ENCODE measurements around the gene NUP93.
"Not testable (repeated sequence)": the region's sequence is repeated elsewhere in the genome, so short reads cannot be mapped to it uniquely, and the experiment has no call there.

Gene NUP93

DNA sequence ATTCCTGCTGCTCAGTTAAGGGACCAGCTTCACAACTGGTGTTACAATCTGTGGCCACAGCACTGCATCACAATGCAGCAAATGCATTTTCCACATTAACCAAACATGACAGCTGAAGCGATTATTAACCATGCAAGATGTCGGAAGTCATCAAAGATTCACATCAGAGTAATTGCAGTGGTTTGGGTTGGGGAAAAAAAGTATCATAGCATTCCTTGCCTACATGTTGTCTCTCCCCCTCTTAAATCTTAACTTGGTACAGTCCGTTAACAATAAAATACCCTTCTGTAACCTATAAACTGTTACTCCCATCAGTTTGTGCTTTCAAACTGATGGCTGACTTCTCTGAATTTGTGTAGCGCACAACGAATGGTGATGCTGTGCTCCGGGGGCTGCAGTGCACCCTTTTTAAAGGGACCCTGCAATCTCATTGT lies 51.6 kb downstream of the NUP93 start:
- no peak for DNase-seq

DNA sequence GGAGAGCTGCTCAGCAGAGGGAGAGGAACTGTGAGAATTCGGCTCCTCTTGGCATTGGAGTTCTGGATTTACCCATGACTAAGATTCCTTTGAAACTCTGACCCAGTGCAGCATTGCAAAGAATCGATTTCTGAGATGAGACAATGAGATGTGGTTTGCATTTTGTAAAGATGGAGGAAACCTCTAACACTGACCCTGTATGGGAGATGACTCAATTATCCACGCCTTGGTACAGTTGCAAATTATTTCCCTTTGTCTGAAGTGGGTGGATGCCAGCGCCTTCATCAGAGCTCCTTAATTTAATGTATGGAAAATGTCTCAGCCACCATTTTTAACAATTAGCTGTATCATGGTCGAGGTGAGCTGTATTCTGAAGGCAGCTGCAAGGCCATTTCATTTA lies 53.4 kb downstream of the NUP93 start:
- DNase-seq = no peak

DNA sequence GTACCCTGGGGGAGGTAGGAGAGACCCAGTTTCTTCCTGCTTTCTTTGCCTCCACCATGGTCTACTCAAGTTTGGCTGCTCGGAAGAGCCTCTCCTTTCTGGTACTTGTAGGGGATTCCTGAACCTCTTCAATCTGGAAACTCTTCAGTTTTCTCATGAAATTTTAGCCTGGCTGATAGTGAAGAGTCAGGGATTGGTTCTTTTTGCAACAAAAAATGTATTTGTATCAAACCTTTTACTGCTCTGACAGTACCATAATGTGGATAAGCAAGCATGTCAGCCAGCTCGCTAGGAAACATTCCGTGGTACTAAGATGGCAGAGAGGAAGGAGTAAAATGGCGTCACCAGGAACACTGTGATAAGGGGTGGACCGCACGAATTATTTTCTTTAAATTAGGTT lies 55.4 kb downstream of the NUP93 start:
- DNase-seq = no peak

DNA sequence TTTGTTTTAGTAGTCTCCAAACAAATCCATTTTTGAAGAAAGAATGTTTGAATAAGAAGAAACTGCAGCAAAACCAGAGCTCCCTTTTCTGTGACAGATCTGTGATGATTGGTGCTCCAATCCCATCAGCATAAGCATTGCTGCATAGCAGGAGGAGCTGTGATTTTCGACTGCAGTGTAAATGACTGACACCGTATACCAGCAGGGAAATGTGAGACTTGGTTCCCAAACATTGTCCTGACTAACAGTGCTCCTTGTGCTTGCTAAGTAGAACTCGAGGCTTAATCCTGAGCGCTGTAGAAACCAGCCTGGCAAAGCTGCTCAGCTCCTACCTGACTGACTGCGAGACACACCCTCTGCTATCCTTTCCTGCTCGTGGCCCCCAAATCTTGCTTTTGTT lies 57.2 kb downstream of the NUP93 start:
- DNase-seq = no peak

DNA sequence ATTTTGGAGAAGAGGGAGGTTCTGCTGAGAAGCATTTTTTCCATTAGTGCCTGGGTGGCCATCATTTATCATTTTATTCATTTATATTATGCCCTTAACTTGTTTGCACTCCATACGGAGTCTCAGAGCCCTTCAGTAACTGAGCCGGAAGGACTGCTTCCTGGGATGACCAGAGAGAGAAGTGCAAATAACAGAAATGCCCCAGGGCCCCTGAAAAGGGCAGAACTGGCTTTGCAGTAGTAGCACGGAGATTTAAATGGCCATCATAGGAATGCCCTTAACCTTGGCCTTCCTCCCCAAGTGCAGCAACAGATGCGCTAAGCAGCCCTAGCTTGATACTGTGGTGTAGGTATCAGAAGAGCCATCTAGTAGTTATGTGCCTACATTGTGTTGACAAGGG lies 58.5 kb downstream of the NUP93 start:
- no peak for DNase-seq

DNA sequence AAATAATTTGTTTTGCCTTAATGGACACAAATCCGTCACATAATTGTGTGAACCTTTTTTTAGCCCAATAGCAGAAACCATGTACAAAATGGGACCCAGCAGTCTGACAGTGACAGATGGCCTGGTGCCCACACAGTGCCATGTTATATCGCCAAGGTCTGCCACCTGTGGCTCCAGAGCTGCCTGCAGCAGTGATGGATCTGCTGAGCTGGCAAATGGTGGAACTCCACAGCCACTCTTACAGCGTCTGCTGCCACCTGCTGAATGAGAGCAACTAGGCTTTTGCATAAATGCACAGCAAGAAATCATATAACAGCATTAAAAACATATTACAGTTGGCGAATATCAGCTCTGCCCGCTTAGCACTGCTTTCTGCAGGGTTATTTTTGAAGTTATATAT lies 59.4 kb downstream of the NUP93 start:
- peak; percentile 51 for DNase-seq

DNA sequence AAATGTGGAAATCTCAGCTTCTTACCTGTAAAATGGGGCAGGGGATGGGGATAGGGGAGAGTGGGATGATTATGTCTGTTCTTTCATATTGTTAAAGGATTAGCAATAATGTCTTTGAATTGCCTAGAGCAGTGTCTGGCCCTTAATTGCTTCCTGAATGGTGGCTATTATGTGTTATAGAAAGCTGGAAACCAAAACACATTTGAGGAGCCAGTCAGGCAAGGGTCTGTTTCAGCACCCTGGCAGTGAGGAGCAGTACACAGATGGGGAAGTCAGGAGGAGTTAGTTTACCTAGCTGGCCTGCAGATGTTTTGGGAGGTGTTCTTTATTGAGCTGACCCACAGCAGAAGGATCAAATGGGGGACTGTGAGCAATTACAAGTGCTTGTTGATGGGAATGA lies 63.0 kb downstream of the NUP93 start:
- DNase-seq = no peak

DNA sequence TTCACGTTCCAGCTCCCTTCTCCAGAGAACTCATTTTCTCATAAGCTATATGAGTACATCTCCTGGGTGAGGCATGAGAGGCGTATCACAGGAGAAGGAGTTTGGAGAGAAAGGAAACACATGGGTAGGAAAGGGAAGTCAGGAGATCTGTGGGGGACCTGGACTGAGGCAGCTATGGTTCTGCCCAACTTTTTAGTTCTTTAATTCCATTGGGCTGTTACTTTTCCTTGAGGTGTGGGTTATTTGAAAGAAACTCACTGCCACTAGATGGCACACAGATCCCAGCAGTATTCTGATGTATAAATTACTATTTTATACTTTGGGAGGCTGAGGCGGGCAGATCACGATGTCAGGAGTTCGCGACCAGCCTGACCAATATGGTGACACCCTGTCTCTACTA lies 63.6 kb downstream of the NUP93 start:
- DNase-seq = no peak

DNA sequence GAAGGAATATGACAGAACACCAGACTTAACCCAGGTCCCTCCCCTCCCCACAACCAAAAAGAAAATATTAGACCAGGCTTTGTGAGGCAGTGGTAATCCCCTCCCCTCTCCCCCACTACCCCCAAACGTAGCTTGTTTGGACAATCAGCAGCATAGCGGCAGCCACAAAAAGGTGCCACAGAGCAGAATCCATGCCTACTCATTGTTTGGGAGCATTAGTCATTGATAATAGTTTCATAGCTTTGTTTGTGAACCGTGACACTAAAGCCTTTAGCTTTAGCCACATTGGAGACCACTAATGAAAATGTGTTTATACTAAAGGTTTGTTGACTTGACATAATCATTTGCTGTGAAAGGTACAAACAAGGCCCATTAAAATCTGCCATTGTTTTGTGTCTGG lies 65.1 kb downstream of the NUP93 start:
- no peak for DNase-seq

DNA sequence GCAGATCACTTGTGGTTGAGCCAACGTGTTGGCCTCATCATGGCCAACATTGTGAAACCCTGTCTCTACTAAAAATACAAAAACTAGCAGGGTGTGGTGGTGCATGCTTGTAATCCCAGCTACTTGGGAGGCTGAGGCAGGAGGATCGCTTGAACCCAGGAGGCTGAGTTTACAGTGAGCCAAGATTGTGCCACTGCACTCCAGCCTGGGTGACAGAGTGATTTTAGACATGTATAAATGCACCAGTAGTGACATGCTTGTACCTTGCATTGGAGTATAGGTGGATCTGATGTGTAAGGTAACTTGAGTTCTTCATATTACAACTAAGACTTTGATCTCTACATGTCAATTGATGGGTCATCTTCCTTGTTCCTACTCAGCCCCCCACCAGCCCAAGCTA lies 67.1 kb downstream of the NUP93 start:
- DNase-seq = not testable (repeated sequence)

DNA sequence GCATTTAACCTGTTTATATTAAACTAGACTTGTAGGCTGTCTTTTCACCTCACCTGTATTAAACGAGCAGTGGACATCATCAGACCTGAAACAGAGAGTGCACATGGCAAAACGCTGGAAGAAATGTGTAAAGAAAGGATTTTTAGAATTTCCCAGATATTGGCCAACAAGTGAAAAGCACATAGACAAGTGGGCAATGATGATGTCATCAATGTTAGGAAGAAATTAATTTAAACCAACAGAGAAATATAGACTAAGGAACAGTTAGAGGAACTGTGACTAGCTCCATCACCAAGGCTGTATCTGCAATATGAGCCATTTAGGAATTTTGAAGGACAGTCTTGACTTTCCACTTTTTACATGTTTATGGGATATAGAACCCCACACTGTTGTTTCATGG lies 67.9 kb downstream of the NUP93 start:
- DNase-seq = no peak

DNA sequence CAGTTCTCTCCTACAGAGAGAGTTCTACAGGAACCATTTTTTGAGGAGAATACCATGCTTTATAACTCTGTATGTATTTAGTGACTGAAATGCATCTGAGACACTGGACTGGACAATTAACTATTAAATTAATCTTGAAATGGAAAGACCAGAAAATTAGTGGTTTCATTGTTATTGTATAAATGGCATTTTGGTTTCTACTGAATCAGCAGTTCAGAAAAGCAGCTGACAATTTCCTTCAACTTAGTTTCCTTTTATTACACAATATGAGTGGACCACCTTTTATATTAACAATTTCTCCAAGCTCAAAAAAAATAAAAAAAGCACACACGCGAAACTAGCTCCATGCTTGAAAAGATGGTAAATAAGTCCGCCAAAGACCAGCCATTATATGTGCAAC lies 69.0 kb downstream of the NUP93 start:
- DNase-seq = no peak

DNA sequence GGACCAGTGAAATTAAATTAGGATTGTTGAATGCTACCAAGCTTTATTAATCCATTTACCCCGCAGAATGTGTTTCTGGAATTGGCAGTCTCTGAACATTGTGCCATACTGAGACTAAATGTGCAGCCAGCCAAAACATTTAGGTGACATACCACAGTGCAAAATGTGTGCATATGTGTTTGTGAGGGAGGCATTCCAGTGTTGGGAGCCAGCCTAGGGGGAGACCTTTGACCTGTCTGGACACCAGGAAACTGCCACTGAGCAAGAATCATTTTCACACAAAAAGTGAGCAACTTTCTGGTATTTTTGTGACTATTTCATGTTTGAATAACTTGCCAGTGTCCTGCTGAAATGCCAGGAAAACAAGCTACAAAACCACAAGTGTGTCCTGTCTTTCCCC lies 70.4 kb downstream of the NUP93 start:
- DNase-seq = no peak

DNA sequence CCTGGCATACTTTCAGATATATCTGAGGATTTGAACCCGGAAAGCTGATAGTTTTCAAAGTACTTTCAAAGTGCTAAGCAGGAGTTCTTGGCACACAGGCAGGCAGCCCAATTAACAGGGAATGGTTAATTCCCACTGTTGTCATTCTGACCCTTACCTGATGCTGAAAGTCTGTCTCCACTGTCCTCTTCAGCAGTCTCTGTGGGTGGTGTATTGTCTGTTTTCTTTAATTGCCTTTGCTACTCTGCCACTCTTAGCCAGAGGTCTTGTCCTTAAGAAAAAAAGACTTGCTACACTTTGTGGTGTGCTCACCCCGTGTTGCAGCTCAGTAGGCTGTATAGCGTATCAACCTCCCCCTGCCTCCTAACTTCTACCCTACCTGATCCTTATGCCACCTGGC lies 71.8 kb downstream of the NUP93 start:
- no peak for DNase-seq

DNA sequence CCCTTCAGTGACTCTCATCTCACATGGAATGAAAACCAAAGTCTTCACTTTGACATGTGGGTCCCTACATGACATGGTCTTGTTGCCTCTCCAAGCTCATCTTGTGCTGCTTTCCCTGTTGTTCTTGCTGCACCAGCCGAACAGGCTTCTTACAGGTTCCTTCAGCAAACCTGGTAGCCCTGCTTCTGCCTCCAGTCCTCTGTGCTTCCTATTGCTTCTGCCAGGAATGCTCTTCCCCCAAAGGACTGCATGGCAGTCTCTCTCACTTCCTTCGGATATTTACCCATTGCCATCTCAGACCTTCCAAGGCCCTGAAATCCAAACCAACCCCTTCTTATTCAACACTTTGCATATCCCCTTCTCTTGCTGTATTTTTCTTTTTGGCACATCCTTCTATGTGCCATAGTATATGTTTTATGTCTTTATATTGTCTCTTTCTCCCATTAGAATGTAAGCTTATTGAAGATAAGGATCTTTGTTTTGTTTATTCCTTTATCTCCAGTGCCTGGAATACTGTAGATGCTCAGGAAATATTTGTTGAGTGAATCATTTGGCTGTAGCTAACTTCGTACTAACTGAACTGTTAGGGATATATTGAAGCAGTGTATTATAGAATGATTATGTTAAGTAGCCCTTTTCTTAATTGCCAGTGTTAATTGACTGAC lies 77.2 kb downstream of the NUP93 start:
- DNase-seq = no peak

DNA sequence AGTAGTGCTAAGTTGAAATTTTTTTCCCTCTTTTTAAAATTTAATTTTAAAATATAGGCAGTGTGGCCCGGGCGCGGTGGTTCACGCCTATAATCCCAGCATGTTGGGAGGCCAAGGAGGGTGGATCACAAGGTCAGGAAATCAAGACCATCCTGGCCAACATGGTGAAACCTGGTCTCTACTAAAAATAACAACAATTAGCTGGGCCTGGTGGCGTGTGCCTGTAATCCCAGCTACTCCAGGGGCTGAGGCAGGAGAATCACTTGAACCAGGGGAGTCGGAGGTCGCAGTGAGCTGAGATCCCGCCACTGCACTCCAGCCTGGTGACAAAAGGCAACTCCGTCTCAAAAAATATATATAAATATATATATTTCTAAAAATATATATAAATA lies 77.7 kb downstream of the NUP93 start:
- DNase-seq = not testable (repeated sequence)

DNA sequence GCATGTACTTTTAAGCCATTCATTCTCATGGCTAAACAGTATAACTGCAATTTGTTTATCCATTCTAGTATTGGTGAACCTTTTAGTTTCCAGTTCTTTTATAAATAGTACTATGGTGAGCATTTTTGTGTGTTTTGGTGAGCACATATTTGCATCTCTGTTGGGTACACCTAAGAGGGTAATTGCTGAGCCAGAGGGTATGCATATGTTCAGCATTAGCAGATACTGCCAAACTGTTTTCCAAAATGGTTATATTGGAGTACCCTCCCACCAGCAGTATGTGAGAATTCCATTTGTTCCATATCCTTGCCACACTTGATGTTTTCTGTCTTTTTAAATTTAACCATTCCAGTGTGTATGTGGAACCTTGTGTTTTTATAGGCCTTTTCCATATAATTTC lies 81.0 kb downstream of the NUP93 start:
- DNase-seq = no peak

DNA sequence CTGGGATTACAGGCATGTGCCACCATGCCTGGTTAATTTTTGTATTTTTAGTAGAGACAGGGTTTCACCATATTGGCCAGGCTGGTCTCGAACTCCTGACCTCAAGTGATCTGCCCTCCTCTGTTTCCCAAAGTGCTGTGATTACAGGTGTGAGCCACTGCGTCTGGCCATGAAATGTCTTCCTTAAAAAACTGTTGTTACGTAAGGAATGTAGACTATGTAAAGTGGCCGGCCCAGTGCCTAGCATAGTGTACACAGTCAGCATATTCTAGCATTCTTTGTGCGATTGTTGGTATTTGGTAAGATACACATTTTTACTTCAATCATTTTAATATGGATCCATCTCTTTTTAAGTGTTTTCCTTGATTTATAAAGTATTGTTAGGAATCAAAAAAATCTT lies 81.7 kb downstream of the NUP93 start:
- DNase-seq = not testable (repeated sequence)

DNA sequence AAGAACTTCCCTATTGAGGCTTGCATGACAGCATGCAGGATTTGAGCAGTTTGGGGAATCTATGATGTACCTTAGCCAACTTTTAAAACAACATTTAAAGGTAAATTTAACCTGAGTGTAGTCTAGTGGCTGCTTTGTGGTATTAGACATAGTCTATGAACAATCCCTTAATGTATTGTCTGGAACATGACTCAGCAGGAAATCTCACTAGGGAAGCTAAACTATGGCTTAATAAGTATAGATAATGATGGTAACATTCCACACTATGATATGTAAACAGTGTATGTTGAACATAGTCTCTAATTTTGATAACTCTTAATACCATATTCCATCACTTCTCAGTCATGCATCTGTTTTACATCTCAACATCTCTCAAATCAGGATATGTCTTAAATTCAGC lies 83.0 kb downstream of the NUP93 start:
- DNase-seq = no peak

DNA sequence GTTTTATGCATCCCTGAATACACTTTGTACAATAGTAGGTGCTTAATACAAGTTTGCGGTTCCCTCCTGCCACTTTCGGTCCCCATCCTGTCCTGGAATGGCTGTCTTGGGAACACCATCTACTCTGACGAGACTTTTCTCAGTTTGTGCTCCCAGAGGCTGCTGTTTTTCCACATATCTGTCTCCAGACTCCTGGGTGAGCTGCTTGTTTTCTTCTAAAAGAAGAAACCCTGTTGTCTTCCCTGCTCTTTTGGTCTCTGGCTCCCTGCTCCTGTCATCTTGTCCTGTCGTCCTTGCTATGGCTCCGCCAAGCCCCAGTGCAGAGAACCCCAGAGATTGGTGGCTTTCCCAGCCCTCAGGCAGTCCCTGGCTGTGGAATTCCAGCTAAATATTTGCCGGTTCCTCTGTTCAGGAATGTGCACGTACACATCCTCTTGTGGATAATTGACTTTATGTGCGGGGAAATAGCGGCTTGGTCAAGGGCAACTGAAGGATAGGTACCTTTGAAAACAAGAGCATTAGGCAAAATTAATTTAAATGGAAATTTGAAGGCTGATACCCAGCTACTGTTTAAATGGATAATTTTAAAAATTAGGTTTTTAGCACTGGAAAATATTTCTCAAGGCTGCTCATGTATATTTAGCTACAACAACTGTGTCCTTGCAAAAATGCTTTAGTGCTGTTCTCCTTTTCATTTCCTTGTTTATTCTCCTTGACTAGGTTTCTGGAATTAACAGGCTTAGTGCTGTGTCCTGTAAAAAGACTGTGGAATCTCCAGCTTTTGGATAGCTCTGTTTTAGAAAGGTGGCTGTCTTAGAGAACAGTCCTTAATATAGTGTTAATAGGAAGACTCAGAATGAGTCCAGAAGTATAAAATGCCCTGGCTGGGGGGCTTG lies 84.9 kb downstream of the NUP93 start:
- DNase-seq = no peak

DNA sequence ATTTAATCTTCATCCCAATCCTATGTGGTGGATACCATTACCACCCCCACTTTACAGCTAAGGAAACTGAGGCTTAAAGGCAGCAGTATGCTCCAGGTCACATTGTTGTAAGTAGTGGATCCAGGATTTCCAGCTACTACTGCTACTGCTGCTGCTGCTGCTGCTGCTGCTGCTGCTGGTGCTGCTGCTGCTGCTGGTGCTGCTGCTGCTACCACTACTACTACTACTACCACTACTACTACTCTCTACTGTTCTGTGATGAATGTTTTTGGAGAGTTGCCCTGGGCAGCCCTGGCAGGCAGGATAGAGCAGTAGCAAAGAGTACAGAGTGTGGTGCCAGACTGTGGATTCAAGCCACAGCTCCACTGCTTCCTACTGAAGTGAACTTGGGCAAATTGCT lies 85.8 kb downstream of the NUP93 start:
- no peak for DNase-seq

DNA sequence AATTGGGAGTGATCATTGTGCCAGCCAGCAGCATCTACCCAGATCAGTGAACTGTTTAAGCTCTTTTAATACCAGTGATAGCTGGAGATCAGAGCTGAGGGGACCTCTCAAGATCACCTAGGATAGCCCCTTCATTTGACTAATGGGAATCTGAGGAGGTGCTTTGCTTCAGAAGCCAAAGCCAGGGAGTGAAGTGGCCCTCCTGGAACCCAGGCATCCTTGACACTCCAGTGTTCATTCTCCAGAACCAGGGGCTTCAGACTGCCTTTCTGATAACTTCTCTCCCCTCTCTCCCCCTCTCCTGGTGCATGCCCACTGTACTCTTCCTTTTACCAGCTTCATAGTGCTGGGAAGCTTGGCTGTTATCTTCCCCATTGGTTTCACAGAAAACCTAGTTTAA lies 87.1 kb downstream of the NUP93 start:
- DNase-seq = no peak

DNA sequence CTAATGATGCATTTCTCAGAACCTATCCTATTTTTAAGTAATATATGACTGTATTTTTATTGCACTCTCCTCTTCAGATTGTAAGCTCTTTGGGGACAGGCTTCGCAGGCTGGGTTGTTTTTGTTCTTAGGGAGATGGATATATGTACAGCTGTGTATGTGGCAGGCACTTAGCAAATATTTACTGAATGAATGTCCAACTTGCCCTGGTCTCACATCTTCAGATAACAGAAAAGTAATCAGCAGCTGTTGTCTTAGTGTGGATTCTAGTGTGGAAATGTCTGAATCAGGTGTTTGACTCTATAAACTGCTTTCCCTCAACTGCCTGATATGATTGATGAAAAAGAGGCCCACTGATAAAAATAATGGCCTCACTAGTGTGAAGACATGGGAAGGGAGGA lies 88.0 kb downstream of the NUP93 start:
- DNase-seq = no peak

DNA sequence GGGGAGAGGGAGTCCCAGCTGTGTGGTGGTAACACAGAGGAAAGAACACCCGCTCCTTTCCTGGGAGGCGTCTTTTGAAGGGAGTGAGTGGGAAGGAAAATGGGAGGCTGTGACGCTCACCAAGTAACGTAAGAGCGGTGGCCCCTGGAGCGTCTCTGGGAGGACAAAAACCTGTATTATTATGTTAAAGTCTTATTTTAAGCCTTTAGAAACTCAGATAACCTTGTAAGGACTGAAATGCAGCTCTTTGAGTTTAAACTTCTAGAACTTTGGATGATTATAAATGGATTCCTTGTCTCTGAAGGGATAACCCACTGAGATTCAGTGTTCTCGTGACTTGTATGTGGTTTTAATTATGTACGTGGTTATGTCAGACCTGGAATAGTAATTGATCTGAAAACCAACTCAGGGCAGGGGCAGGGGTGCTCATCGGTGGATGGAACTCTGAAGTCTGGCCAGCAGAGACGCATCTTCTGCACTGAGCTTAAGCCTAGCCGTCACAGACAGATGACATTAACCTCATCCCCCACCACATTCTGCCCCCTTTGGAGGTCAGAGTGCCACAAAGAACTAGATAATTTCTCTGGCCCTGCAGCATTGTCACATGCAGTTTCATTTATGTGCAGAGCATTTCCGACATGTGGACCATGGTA lies 93.3 kb downstream of the NUP93 start:
- no peak for DNase-seq
